ENCODE measurements around the gene TMEM130.

The TMEM130 gene

GRCh38 chr7:98887038-98887437, 17.2 kb upstream of the TMEM130 start:
- in situ Hi-C loops (cut with MboI; ENCODE audit: low pct_unique_long_range_greater_than_20kb, low sequenced_read_pairs, unreplicated experiment): no loop called here
- no peak for DNase-seq (ENCODE audit: low spot score)
- no peak for TF ChIP-seq CTCF (IDR thresholded peaks at IDR 0.05; ENCODE audit: extremely low read depth, insufficient read depth, missing control alignments)

GRCh38 chr7:98884416-98884815, 14.6 kb upstream of the TMEM130 start:
- no peak for TF ChIP-seq CTCF (IDR thresholded peaks at IDR 0.05; ENCODE audit: extremely low read depth, insufficient read depth, missing control alignments)
- in situ Hi-C loops (cut with MboI; ENCODE audit: low pct_unique_long_range_greater_than_20kb, low sequenced_read_pairs, unreplicated experiment): no loop called here
- no peak for DNase-seq (ENCODE audit: low spot score)

GRCh38 chr7:98881561-98882315, 11.9 kb upstream of the TMEM130 start:
- in situ Hi-C loops (cut with MboI; ENCODE audit: low pct_unique_long_range_greater_than_20kb, low sequenced_read_pairs, unreplicated experiment): no loop called here
- TF ChIP-seq CTCF (IDR thresholded peaks at IDR 0.05; ENCODE audit: extremely low read depth, insufficient read depth, missing control alignments): no peak
- no peak for DNase-seq (ENCODE audit: low spot score)

- TF ChIP-seq CTCF (IDR thresholded peaks at IDR 0.05; ENCODE audit: extremely low read depth, insufficient read depth, missing control alignments): no peak
- in situ Hi-C loops (cut with MboI; ENCODE audit: low pct_unique_long_range_greater_than_20kb, low sequenced_read_pairs, unreplicated experiment): no loop called here
- DNase-seq (ENCODE audit: low spot score): no peak
Observed at GRCh38 chr7:98880485-98880884, 10.7 kb upstream of the TMEM130 start.

- DNase-seq (ENCODE audit: low spot score): no peak
- no peak for TF ChIP-seq CTCF (IDR thresholded peaks at IDR 0.05; ENCODE audit: extremely low read depth, insufficient read depth, missing control alignments)
- in situ Hi-C loops (cut with MboI; ENCODE audit: low pct_unique_long_range_greater_than_20kb, low sequenced_read_pairs, unreplicated experiment): no loop called here
Observed at GRCh38 chr7:98879979-98880315, 10.1 kb upstream of the TMEM130 start.

- in situ Hi-C loops (cut with MboI; ENCODE audit: low pct_unique_long_range_greater_than_20kb, low sequenced_read_pairs, unreplicated experiment): no loop called here
- peak; percentile 77 for DNase-seq (ENCODE audit: low spot score)
- peak; percentile 50 for TF ChIP-seq CTCF (IDR thresholded peaks at IDR 0.05; ENCODE audit: extremely low read depth, insufficient read depth, missing control alignments)
Observed at GRCh38 chr7:98879198-98879978, 9.6 kb upstream of the TMEM130 start.

Measured in GM13977 (cell line).